Caco-2 (cell line): ENCODE measurements around the gene ATP8B3. TPM values are rescaled to one million over a fixed set of nuclear protein-coding genes. Genes with fewer than 3 reads are reported as not detected.

Experiments used
- BruUV-seq: library from RNA; stranded (reverse); fragments of 400-500 nt; replicated peaks from 2 replicates; lab custom pipeline; 2021; lab: Mats Ljungman, UMichigan
- CTCF ChIA-PET: fragments of 300-600 bp; sonication (Branson Sonifier 250); formaldehyde crosslinking; loops from one replicate; lab custom pipeline; 2022; ENCODE audit warnings: antibody characterized with exemption; lab: Charles Lee
- POLR2A ChIA-PET: fragments of 300-600 bp; sonication (Branson Sonifier 250); formaldehyde crosslinking; loops from one replicate; lab custom pipeline; 2022; ENCODE audit warnings: antibody characterized with exemption; lab: Charles Lee
- DNase-seq, 2 experiments: peaks; one replicate each; pipeline versions ENCODE4 v3.0.0 to v3.0.0-alpha.2; 2020 to 2022
- H3K27me3 ChIP-seq: replicated peaks from 2 replicates; pipeline ENCODE4 v1.6.0; 2011; ENCODE audit warnings: low read length; ENCODE audit not compliant: control insufficient read depth, insufficient read depth
- H3K36me3 ChIP-seq: 2 replicates; pipeline ENCODE4 v1.5.1; 2011; ENCODE audit warnings: low read length; ENCODE audit not compliant: control insufficient read depth, insufficient read depth
- H3K4me1 ChIP-seq: fragments of 250-450 bp; sonication (Bioruptor Pico); 2 replicates; pipeline ENCODE4 v1.5.1; 2020; ENCODE audit warnings: mild to moderate bottlenecking
- H3K4me3 ChIP-seq: 2 replicates; pipeline ENCODE4 v1.5.1; 2011; ENCODE audit warnings: low read depth, mild to moderate bottlenecking, control low read depth, low read length
- H3K9me3 ChIP-seq: fragments of 250-450 bp; sonication (Bioruptor Pico); 2 replicates; pipeline ENCODE4 v1.5.1; 2020; ENCODE audit warnings: mild to moderate bottlenecking, moderate library complexity
- H3K27ac Mint-ChIP-seq: one replicate; pipeline ENCODE4 v1.8.0; 2022; ENCODE audit warnings: mixed read lengths; ENCODE audit not compliant: unreplicated experiment
- H3K27me3 Mint-ChIP-seq: one replicate; pipeline ENCODE4 v1.8.0; 2022; ENCODE audit warnings: mixed read lengths; ENCODE audit not compliant: insufficient read depth, unreplicated experiment
- H3K36me3 Mint-ChIP-seq: one replicate; pipeline ENCODE4 v1.8.0; 2022; ENCODE audit warnings: mild to moderate bottlenecking, mixed read lengths; ENCODE audit not compliant: insufficient read depth, unreplicated experiment
- H3K4me1 Mint-ChIP-seq: one replicate; pipeline ENCODE4 v1.8.0; 2022; ENCODE audit warnings: low read depth, mixed read lengths; ENCODE audit not compliant: unreplicated experiment
- H3K4me3 Mint-ChIP-seq: one replicate; pipeline ENCODE4 v1.8.0; 2022; ENCODE audit warnings: mild to moderate bottlenecking, moderate library complexity, mixed read lengths; ENCODE audit not compliant: unreplicated experiment
- H3K9me3 Mint-ChIP-seq: one replicate; pipeline ENCODE4 v1.8.0; 2022; ENCODE audit warnings: mixed read lengths; ENCODE audit not compliant: unreplicated experiment
- CTCF ChIP-seq, 2 experiments: fragments of 200-600 bp in 1 of 2; IDR thresholded peaks; 1 replicate in 1 of 2; 2 replicates in 1 of 2; pipeline versions ENCODE4 v1.5.1 to v1.8.0; 2011 to 2022; ENCODE audit warnings: antibody characterized with exemption in 1 of 2, control low read depth in 1 of 2, inconsistent platforms in 1 of 2, low read depth in 1 of 2, low read length in 1 of 2, mild to moderate bottlenecking in 1 of 2, moderate library complexity in 1 of 2; ENCODE audit not compliant: insufficient read depth in 1 of 2, severe bottlenecking in 1 of 2, unreplicated experiment in 1 of 2
- intact Hi-C: fragments of 100-400 bp; cut with micrococcal nuclease; formaldehyde crosslinking; loops from one replicate; pipeline ENCODE4 v1.10.0; 2022; ENCODE audit not compliant: unreplicated experiment
- total RNA-seq: library from RNA; stranded (reverse); gene quantifications from 2 replicates; pipeline ENCODE4 v1.2.3, GENCODE V29; 2022

Gene ATP8B3
- total RNA-seq, 1 experiment from 2014 or later = 0.45 TPM

- no peaks in the 10 kb centered on the region for H3K9me3 ChIP-seq
- H3K4me3 ChIP-seq = no peak overlapping the region
- H3K4me1 ChIP-seq = no peaks in the 10 kb centered on the region
- BruUV-seq = no TSS peak
- Mint-ChIP-seq H3K9me3 (no peaks in the 10 kb centered on the region), H3K27ac (no peak overlapping the region), H3K27me3 (no peaks in the 10 kb centered on the region), H3K4me3 (no peak overlapping the region), H3K36me3 (peaks cover 58% of the 10 kb centered on the region), H3K4me1 (no peaks in the 10 kb centered on the region)
- intact Hi-C loops = no loop called here
- H3K27me3 ChIP-seq = no peaks in the 10 kb centered on the region
- H3K36me3 ChIP-seq = no peaks in the 10 kb centered on the region; the same call in 1 of the 2 replicates
- no peak for DNase-seq
- POLR2A ChIA-PET = no interaction called here
- TF ChIP-seq CTCF (IDR thresholded peaks at IDR 0.05; ENCODE audit: insufficient read depth in 1 of 2, low read depth in 1 of 2, low read length in 1 of 2, severe bottlenecking in 1 of 2, unreplicated experiment in 1 of 2) = no peak
- CTCF ChIA-PET = interaction anchor here (0.8 kb wide), 1 partner anchor 15 kb away, joined by 4 read pairs; no protein-coding TSS in a partner anchor
These were observed 10.1 kb upstream of the ATP8B3 start for GRCh38 chr19:1822210-1822609.

GRCh38 chr19:1819341-1820255 lies 7.5 kb upstream of the ATP8B3 start:
- Mint-ChIP-seq H3K27me3 (no peaks in the 10 kb centered on the region), H3K4me3 (no peak overlapping the region), H3K27ac (no peak overlapping the region), H3K9me3 (no peaks in the 10 kb centered on the region), H3K4me1 (no peaks in the 10 kb centered on the region), H3K36me3 (peaks cover 39% of the 10 kb centered on the region)
- H3K36me3 ChIP-seq = no peaks in the 10 kb centered on the region; the same call in 1 of the 2 replicates
- no peak for TF ChIP-seq CTCF (IDR thresholded peaks at IDR 0.05; ENCODE audit: insufficient read depth in 1 of 2, low read depth in 1 of 2, low read length in 1 of 2, severe bottlenecking in 1 of 2, unreplicated experiment in 1 of 2)
- no peaks in the 10 kb centered on the region for H3K4me1 ChIP-seq
- no peaks in the 10 kb centered on the region for H3K9me3 ChIP-seq
- H3K27me3 ChIP-seq = no peaks in the 10 kb centered on the region
- BruUV-seq = no TSS peak
- no peak for DNase-seq
- POLR2A ChIA-PET = no interaction called here
- intact Hi-C loops = no loop called here
- CTCF ChIA-PET = no interaction called here
- no peak overlapping the region for H3K4me3 ChIP-seq

GRCh38 chr19:1818549-1819195 lies 6.6 kb upstream of the ATP8B3 start:
- Mint-ChIP-seq H3K36me3 (peaks cover 30% of the 10 kb centered on the region), H3K4me1 (no peaks in the 10 kb centered on the region), H3K27ac (no peak overlapping the region), H3K9me3 (no peaks in the 10 kb centered on the region), H3K4me3 (no peak overlapping the region), H3K27me3 (no peaks in the 10 kb centered on the region)
- no peak overlapping the region for H3K4me3 ChIP-seq
- ChIA-PET CTCF (no interaction called here), POLR2A (interaction anchor here (0.5 kb wide), 1 partner anchor 214 kb away, joined by 4 read pairs; the partner anchor contains the start of gene UQCR11)
- no peaks in the 10 kb centered on the region for H3K9me3 ChIP-seq
- TF ChIP-seq CTCF (IDR thresholded peaks at IDR 0.05; ENCODE audit: insufficient read depth in 1 of 2, low read depth in 1 of 2, low read length in 1 of 2, severe bottlenecking in 1 of 2, unreplicated experiment in 1 of 2) = no peak
- BruUV-seq = no TSS peak
- H3K27me3 ChIP-seq = no peaks in the 10 kb centered on the region
- no peak for DNase-seq
- intact Hi-C loops = no loop called here
- no peaks in the 10 kb centered on the region; the same call in 1 of the 2 replicates for H3K36me3 ChIP-seq
- no peaks in the 10 kb centered on the region for H3K4me1 ChIP-seq
